GM18505 (cell line): ENCODE results near the gene LAMC2.

Source experiments
- ATAC-seq: cut with Tn5 transposase; IDR thresholded peaks from one replicate; pipeline ENCODE4 v1.9.1; 2021; ENCODE audit not compliant: unreplicated experiment
- POLR2A ChIP-seq: IDR thresholded peaks from 4 replicates; pipeline ENCODE4 v1.6.1; 2011; ENCODE audit warnings: borderline replicate concordance; ENCODE audit not compliant: insufficient read depth, insufficient read length; ENCODE audit errors: extremely low read depth

LAMC2 gene

DNA sequence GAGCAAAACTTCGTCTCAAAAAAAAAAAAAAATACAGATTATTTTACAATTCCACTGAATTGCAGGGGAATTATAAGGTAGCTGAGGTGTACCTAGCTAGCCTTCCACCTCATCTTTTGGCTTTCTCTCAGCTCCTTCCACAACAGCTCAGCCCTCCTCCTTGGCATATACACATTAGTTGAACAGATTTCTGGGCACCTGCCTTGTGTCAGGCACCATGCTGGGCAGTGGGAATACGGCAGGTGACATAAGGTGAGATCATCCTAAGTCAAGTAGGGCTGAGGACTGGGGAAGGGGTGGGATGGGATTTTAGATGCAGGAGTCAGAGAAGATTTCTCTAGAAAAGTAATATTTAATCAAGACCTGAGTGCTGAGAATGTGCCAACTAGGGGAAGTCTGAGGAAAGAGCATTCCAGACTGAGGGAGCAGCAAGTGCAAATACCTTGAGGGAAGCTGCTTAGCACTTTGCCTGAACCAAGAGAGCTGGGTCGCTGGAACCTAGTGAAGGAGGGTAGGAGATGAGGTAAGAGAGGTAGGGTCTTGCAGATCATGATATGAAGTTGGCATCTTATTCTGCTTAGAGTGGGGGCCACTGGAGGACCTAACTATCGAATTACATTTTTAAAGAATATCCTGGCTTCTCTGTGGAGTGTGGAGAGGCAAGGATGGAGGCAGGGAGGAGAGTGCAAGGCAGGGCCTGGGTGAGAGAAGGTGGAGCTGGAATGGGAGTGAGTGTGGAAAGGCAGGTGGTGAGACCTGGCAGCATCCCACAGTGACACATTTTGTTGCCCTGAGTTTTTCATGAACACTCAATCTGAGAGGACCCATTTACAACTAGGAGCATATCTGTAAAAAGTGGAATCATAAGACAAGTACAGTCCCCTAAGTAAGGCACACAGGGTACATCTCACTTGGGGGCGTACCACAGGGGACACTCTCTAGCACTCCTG lies 28.2 kb downstream of the LAMC2 start:
- no peak for TF ChIP-seq POLR2A

DNA sequence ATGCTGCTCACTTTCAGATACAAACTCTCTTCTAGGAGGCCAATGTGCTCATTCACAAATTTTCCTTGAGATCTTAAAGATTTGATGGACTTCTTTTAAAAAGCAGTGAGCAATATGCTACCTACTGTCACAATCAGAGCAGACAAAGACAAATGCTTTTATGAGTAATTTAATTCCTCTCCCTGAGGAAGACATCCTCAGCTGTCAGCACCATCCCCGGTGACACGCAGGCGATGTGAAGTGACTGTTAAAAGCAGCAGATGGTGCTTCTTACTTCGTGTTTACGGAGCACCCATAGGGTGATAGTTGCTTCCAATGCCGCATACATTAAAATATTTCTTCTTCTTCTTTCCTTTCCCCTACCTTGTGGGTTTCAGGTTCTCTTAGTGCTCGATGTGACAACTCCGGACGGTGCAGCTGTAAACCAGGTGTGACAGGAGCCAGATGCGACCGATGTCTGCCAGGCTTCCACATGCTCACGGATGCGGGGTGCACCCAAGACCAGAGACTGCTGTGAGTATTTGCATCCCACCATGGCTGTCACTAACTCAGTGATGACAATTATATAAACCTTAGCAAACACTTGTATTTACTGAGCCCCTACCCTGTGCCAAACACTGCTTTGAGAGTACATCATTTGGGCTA lies 29.1 kb downstream of the LAMC2 start:
- no peak for TF ChIP-seq POLR2A
- ATAC-seq = no peak

More for the DNA sequence above, 28.2 kb downstream of the LAMC2 start:
- no peak for ATAC-seq

DNA sequence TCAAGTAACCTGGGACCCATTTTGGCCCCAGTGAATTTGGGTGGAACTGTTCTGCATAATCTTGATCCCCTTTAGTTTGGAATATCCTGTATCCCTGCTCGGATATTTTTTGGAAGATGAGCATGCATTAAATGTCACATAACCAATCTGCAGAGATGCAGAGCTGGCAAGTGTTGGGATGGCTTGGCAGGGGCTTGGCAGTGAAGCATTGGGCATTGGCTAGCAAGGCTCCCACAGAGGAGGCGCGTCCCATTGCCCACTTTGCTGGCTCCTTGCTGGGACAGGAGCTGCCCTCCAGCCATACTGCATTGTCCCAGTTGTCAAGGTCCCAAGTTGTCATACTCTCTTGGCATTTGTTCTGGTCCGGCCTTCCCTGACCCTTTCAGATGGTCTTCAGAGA lies 29.9 kb downstream of the LAMC2 start:
- ATAC-seq = no peak
- no peak for TF ChIP-seq POLR2A

DNA sequence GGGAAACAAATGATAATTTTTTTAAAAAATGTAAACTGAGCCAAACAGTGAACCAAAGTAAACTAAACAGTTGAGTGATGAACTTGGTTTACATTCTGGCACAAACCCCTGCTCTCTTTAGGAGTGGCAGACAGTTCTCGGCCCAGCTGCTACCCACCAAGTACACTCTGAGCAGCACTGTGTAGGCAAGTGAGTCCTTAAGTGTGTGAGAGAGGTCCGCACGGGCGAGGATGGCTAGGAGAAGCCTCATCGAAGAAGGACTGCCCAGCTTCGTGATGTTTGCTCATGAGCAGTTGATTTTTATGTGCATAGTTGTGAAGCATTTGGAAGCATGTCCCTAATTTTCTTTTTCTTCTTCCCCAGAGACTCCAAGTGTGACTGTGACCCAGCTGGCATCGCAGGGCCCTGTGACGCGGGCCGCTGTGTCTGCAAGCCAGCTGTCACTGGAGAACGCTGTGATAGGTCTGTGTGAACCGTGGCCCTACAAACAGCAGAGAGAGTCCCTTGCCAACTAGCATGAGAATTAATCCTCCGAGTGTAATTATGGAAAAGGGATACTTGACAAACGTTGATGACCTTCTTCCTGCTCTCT lies 32.1 kb downstream of the LAMC2 start:
- TF ChIP-seq POLR2A = no peak
- no peak for ATAC-seq

DNA sequence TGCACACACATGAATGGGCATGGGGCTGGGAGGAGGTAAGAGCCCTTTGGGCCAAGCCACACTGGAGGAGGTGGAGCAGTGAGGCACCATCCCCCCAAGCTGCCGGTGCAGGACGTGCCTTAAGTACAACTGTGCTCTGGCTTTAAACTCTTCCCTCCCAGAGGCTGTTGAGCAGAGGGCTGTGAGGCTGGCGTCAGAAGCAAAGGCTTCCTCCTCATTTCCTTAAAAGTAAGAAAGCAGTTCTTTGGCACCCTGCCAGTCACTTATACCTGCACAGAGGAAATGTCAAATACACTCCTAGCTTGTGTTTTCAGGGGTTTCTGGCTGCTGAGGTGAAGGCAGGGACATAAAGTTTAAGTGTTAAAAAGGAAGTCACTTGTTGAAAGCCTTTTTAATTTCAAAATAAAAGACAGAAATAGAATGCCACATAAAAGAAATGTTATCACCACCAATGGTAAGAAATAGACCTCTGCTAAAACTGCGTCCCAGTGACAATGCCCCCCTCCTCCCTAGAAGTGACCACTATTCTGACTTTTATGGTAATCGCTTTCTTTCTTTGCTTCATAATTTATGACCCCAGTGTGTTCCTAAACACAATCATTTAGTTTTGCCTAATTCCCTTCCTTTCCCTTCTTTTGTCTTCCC lies 33.0 kb downstream of the LAMC2 start:
- ATAC-seq = no peak
- no peak for TF ChIP-seq POLR2A

DNA sequence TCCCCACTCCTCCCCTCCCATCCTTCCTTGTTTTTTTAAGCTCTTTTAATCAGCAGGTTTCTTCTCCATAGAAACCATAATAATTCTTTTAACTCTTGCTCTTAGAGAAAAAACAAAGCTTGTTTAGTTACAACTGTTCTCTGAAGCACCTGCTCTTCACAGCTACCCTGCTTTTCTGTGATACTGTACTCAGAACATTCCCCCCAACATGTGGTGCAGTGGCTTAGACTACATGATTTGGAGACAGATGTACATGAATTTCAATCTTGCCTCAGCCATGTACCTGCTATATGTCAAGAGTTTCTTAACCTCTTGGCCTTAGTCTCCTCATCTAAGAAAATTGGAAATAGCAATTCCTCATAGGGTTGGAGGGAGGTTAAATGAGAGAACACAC lies 33.5 kb downstream of the LAMC2 start:
- ATAC-seq = no peak
- TF ChIP-seq POLR2A = no peak

DNA sequence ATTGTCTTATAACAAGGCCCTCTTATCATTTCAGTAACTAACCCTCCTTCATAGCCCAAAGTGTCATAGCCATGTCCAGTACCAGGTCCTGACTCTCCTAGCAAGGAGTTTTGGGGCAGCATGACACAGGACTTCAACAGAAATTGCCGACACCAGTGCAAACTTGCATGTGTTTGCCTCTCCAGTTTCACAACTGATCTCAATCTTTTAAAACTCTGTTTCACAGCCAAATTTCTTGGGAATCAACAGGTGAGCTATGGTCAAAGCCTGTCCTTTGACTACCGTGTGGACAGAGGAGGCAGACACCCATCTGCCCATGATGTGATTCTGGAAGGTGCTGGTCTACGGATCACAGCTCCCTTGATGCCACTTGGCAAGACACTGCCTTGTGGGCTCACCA lies 36.8 kb downstream of the LAMC2 start:
- no peak for TF ChIP-seq POLR2A
- no peak for ATAC-seq

DNA sequence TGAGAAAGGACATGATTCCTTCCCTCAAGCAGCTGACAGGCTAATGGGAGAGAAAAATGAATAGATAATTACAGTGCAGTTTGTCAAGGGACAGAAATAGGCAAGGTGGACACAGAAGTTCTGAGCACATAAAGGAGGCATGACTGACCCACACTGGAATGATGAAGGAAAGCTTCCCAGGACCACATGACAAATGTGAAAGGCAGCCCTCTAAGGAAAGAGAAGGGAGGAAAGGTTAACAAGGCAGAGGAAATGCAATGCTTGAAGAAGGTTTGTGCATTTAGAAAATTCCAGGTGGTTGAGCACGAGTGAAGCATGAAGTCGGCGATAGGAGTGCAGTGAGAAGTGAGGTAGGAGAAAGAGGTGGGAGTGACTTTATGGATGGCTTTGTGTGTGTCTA lies 37.4 kb downstream of the LAMC2 start:
- ATAC-seq = no peak
- TF ChIP-seq POLR2A = no peak

DNA sequence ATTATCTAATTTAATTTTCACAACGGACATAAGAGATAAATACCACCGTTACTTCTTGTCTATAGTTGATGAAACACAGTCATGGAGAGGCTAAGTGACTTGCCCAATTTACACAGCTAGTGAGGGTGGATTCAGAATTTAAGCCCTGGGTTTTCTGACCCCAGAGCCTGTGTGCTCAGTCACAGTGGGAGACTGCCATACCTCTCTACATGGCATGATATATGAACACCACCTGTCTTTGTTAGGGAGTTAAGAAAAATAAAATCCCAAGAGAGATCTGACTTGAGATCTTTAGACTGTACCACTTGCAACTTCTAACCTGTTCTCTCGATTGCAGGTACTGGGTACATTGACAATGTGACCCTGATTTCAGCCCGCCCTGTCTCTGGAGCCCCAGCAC lies 40.3 kb downstream of the LAMC2 start:
- no peak for TF ChIP-seq POLR2A
- ATAC-seq = no peak

DNA sequence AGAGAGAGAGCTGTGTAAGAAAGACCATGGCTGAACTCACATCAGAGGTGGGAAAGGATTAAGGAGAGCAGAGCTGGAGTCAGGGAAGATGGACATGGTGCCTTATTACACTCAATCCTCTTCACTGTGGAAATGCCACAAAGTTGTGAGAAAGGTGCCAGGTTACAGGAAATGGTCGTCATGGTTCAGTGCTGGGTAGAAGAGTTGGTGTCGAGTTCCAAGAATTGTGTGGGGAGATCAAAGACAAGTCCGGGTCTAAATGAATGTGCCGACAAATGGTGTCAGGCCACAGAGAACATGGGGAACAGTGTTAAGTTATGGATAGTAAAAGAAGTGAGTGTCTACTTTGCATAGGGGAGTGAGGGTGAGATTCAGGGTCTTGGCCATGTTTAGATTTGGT lies 40.9 kb downstream of the LAMC2 start:
- TF ChIP-seq POLR2A = no peak

DNA sequence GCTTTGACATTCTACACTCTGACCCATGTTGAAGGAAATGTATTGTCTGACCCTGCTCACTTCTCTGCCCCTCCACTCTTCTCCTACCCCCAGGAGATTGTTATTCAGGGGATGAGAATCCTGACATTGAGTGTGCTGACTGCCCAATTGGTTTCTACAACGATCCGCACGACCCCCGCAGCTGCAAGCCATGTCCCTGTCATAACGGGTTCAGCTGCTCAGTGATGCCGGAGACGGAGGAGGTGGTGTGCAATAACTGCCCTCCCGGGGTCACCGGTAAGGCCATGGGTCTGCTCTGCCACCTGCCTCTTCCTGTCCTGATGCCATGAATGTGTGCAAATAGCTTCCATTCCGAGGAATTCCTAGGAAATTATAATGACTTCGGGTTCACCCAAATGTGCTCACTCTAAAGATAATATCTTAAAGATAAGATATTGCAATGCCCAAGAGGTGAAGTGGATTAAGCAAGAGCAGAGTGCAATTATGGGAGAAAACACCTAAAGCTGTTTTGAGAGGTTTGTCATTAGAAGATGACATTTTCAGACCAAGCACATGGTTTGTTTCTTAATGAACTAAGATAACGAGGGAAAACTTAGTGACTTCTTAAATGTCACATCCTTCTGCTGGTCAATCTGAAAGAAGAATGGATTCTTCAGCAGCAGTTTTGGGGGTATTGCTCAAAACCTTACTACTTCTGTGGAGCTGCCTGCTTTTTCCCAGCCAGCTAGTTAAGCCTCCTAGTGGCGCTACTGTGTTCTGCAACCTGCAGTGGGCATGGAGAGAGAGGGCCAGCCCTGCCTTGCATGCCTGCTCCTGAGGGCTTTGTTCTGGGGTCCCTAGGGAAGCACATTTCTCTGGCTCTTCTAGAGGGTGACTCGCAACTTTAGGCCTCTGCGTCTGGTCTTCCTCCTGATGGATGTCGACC lies 41.6 kb downstream of the LAMC2 start:
- no peak for TF ChIP-seq POLR2A
- ATAC-seq = no peak

More for the DNA sequence above, 40.9 kb downstream of the LAMC2 start:
- no peak for ATAC-seq
